Activated naive CD8-positive, alpha-beta T cell (primary cell): ENCODE measurements around the gene ICE2.

Experiments used
- H3K27ac Mint-ChIP-seq: one replicate; pipeline ENCODE4 v1.8.0; 2021; ENCODE audit warnings: mixed read lengths
- H3K27me3 Mint-ChIP-seq: one replicate; pipeline ENCODE4 v1.8.0; 2021; ENCODE audit warnings: mixed read lengths
- H3K36me3 Mint-ChIP-seq: one replicate; pipeline ENCODE4 v1.8.0; 2021; ENCODE audit warnings: mixed read lengths
- H3K4me1 Mint-ChIP-seq: one replicate; pipeline ENCODE4 v1.8.0; 2021; ENCODE audit warnings: low read depth, mixed read lengths
- H3K4me3 Mint-ChIP-seq: one replicate; pipeline ENCODE4 v1.8.0; 2021; ENCODE audit warnings: mild to moderate bottlenecking, mixed read lengths
- H3K9me3 Mint-ChIP-seq: one replicate; pipeline ENCODE4 v1.8.0; 2021; ENCODE audit warnings: low read depth, mixed read lengths

ICE2 gene

GRCh38 chr15:60442763-60443162 lies 36.2 kb downstream of the ICE2 start:
- Mint-ChIP-seq H3K4me3 (no peak overlapping the region), H3K9me3 (no peaks in the 10 kb centered on the region), H3K27me3 (no peaks in the 10 kb centered on the region), H3K36me3 (peaks cover 2% of the 10 kb centered on the region), H3K4me1 (peaks cover 5% of the 10 kb centered on the region), H3K27ac (no peak overlapping the region)

- Mint-ChIP-seq H3K9me3 (no peaks in the 10 kb centered on the region), H3K4me3 (no peak overlapping the region), H3K4me1 (peaks cover 5% of the 10 kb centered on the region), H3K36me3 (peaks cover 2% of the 10 kb centered on the region), H3K27ac (no peak overlapping the region), H3K27me3 (no peaks in the 10 kb centered on the region)
Measured at GRCh38 chr15:60442031-60442650, 36.8 kb downstream of the ICE2 start.

- peaks cover 5% of the 10 kb centered on the region for H3K4me1 Mint-ChIP-seq
- H3K36me3 Mint-ChIP-seq, result peaks cover 2% of the 10 kb centered on the region
- H3K9me3 Mint-ChIP-seq, result no peaks in the 10 kb centered on the region
- H3K27ac Mint-ChIP-seq, result peak overlapping the region; percentile 2
- no peaks in the 10 kb centered on the region for H3K27me3 Mint-ChIP-seq
- no peak overlapping the region for H3K4me3 Mint-ChIP-seq
Measured at GRCh38 chr15:60441331-60441730, 37.6 kb downstream of the ICE2 start.

- Mint-ChIP-seq H3K36me3 (peaks cover 4% of the 10 kb centered on the region), H3K9me3 (no peaks in the 10 kb centered on the region), H3K27ac (no peak overlapping the region), H3K27me3 (no peaks in the 10 kb centered on the region), H3K4me1 (peaks cover 5% of the 10 kb centered on the region), H3K4me3 (no peak overlapping the region)
Measured at GRCh38 chr15:60438646-60439045, 40.3 kb downstream of the ICE2 start.

- Mint-ChIP-seq H3K27me3 (no peaks in the 10 kb centered on the region), H3K27ac (no peak overlapping the region), H3K4me3 (no peak overlapping the region), H3K4me1 (peaks cover under 1% of the 10 kb centered on the region), H3K9me3 (no peaks in the 10 kb centered on the region), H3K36me3 (peaks cover 11% of the 10 kb centered on the region)
Measured at GRCh38 chr15:60428935-60429334, 50.0 kb downstream of the ICE2 start.

GRCh38 chr15:60426870-60427508 lies 52.0 kb downstream of the ICE2 start:
- H3K9me3 Mint-ChIP-seq, result no peaks in the 10 kb centered on the region
- no peaks in the 10 kb centered on the region for H3K27me3 Mint-ChIP-seq
- peaks cover 3% of the 10 kb centered on the region for H3K4me1 Mint-ChIP-seq
- no peak overlapping the region for H3K4me3 Mint-ChIP-seq
- peaks cover 13% of the 10 kb centered on the region for H3K36me3 Mint-ChIP-seq
- no peak overlapping the region for H3K27ac Mint-ChIP-seq

- H3K27ac Mint-ChIP-seq, result no peak overlapping the region
- peaks cover 3% of the 10 kb centered on the region for H3K4me1 Mint-ChIP-seq
- no peaks in the 10 kb centered on the region for H3K9me3 Mint-ChIP-seq
- H3K27me3 Mint-ChIP-seq, result no peaks in the 10 kb centered on the region
- no peak overlapping the region for H3K4me3 Mint-ChIP-seq
- peaks cover 9% of the 10 kb centered on the region for H3K36me3 Mint-ChIP-seq
Measured at GRCh38 chr15:60425461-60425860, 53.5 kb downstream of the ICE2 start.

- Mint-ChIP-seq H3K27ac (peak overlapping the region; percentile 46), H3K27me3 (no peaks in the 10 kb centered on the region), H3K4me1 (peaks cover 3% of the 10 kb centered on the region), H3K4me3 (no peak overlapping the region), H3K36me3 (peaks cover 7% of the 10 kb centered on the region), H3K9me3 (no peaks in the 10 kb centered on the region)
Measured at GRCh38 chr15:60424006-60424405, 54.9 kb downstream of the ICE2 start.

- no peaks in the 10 kb centered on the region for H3K27me3 Mint-ChIP-seq
- H3K27ac Mint-ChIP-seq, result no peak overlapping the region
- peaks cover 7% of the 10 kb centered on the region for H3K36me3 Mint-ChIP-seq
- peaks cover 3% of the 10 kb centered on the region for H3K4me1 Mint-ChIP-seq
- H3K9me3 Mint-ChIP-seq, result no peaks in the 10 kb centered on the region
- H3K4me3 Mint-ChIP-seq, result no peak overlapping the region
Measured at GRCh38 chr15:60423537-60423936, 55.4 kb downstream of the ICE2 start.

- no peak overlapping the region for H3K27ac Mint-ChIP-seq
- H3K36me3 Mint-ChIP-seq, result peaks cover 7% of the 10 kb centered on the region
- peaks cover 3% of the 10 kb centered on the region for H3K4me1 Mint-ChIP-seq
- no peaks in the 10 kb centered on the region for H3K27me3 Mint-ChIP-seq
- H3K9me3 Mint-ChIP-seq, result no peaks in the 10 kb centered on the region
- H3K4me3 Mint-ChIP-seq, result no peak overlapping the region
Measured at GRCh38 chr15:60421544-60421943, 57.4 kb downstream of the ICE2 start.

- H3K9me3 Mint-ChIP-seq, result no peaks in the 10 kb centered on the region
- no peak overlapping the region for H3K27ac Mint-ChIP-seq
- no peak overlapping the region for H3K4me3 Mint-ChIP-seq
Measured at GRCh38 chr15:60420203-60420716, 58.7 kb downstream of the ICE2 start.

GRCh38 chr15:60419753-60420152 lies 59.2 kb downstream of the ICE2 start:
- Mint-ChIP-seq H3K27ac (no peak overlapping the region), H3K4me3 (no peak overlapping the region), H3K9me3 (no peaks in the 10 kb centered on the region), H3K4me1 (peaks cover 3% of the 10 kb centered on the region), H3K27me3 (no peaks in the 10 kb centered on the region), H3K36me3 (peaks cover 4% of the 10 kb centered on the region)

More at GRCh38 chr15:60420203-60420716, 58.7 kb downstream of the ICE2 start:
- no peaks in the 10 kb centered on the region for H3K27me3 Mint-ChIP-seq
- peaks cover 3% of the 10 kb centered on the region for H3K4me1 Mint-ChIP-seq
- H3K36me3 Mint-ChIP-seq, result peaks cover 4% of the 10 kb centered on the region

- no peaks in the 10 kb centered on the region for H3K4me1 Mint-ChIP-seq
- no peak overlapping the region for H3K27ac Mint-ChIP-seq
- no peaks in the 10 kb centered on the region for H3K9me3 Mint-ChIP-seq
- no peak overlapping the region for H3K4me3 Mint-ChIP-seq
- H3K36me3 Mint-ChIP-seq, result no peaks in the 10 kb centered on the region
- H3K27me3 Mint-ChIP-seq, result no peaks in the 10 kb centered on the region
Measured at GRCh38 chr15:60418096-60418495, 60.8 kb downstream of the ICE2 start.

GRCh38 chr15:60417112-60417511 lies 61.8 kb downstream of the ICE2 start:
- Mint-ChIP-seq H3K4me1 (no peaks in the 10 kb centered on the region), H3K36me3 (no peaks in the 10 kb centered on the region), H3K4me3 (no peak overlapping the region), H3K9me3 (no peaks in the 10 kb centered on the region), H3K27me3 (no peaks in the 10 kb centered on the region), H3K27ac (no peak overlapping the region)

GRCh38 chr15:60416484-60416883 lies 62.5 kb downstream of the ICE2 start:
- H3K27ac Mint-ChIP-seq, result no peak overlapping the region
- no peaks in the 10 kb centered on the region for H3K27me3 Mint-ChIP-seq
- H3K4me1 Mint-ChIP-seq, result no peaks in the 10 kb centered on the region
- H3K9me3 Mint-ChIP-seq, result no peaks in the 10 kb centered on the region
- no peaks in the 10 kb centered on the region for H3K36me3 Mint-ChIP-seq
- no peak overlapping the region for H3K4me3 Mint-ChIP-seq
